Bronchial epithelial cell (primary cell): ENCODE measurements around the gene UBE2O. TPM values are rescaled to one million over a fixed set of nuclear protein-coding genes. Genes with fewer than 3 reads are reported as not detected.

Experiments
- DNase-seq: peaks from one replicate; pipeline ENCODE4 v3.0.0-alpha.2; 2010; ENCODE audit warnings: low read depth
- FAIRE-seq: peaks from 2 replicates; lab custom pipeline; 2011; peaks lifted over from hg19 to GRCh38; lab: Jason Lieb, UNC
- H3K27me3 ChIP-seq: 2 replicates; pipeline ENCODE4 v1.5.1; 2011; ENCODE audit warnings: low read length; ENCODE audit not compliant: control insufficient read depth, insufficient read depth
- H3K36me3 ChIP-seq: 2 replicates; pipeline ENCODE4 v1.5.1; 2011; ENCODE audit warnings: low read length; ENCODE audit not compliant: control insufficient read depth, insufficient read depth
- H3K4me3 ChIP-seq: 2 replicates; pipeline ENCODE4 v1.5.1; 2011; ENCODE audit warnings: mild to moderate bottlenecking, low read depth, low read length, control low read depth
- total RNA-seq: library from RNA; depleted of rRNA; stranded (reverse); fragments of >200 nt; gene quantifications from 2 replicates; pipeline ENCODE4 v1.2.1, GENCODE V29; 2014
- TF ChIP-seq, protein P1 (sequence below): IDR thresholded peaks from 2 replicates; pipeline ENCODE4 v1.5.1; 2011; ENCODE audit warnings: mild to moderate bottlenecking, moderate library complexity, low read length, control low read depth, inconsistent platforms; ENCODE audit not compliant: insufficient read depth, severe bottlenecking

The UBE2O gene
- total RNA-seq, 1 donor from 2014 or later = 15.8 TPM

- FAIRE-seq (no peak), DNase-seq (no peak)
- TF ChIP-seq, protein P1, sequence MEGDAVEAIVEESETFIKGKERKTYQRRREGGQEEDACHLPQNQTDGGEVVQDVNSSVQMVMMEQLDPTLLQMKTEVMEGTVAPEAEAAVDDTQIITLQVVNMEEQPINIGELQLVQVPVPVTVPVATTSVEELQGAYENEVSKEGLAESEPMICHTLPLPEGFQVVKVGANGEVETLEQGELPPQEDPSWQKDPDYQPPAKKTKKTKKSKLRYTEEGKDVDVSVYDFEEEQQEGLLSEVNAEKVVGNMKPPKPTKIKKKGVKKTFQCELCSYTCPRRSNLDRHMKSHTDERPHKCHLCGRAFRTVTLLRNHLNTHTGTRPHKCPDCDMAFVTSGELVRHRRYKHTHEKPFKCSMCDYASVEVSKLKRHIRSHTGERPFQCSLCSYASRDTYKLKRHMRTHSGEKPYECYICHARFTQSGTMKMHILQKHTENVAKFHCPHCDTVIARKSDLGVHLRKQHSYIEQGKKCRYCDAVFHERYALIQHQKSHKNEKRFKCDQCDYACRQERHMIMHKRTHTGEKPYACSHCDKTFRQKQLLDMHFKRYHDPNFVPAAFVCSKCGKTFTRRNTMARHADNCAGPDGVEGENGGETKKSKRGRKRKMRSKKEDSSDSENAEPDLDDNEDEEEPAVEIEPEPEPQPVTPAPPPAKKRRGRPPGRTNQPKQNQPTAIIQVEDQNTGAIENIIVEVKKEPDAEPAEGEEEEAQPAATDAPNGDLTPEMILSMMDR = no peak
- Histone ChIP-seq H3K27me3 (no peaks in the 10 kb centered on the region), H3K36me3 (peaks cover 15% of the 10 kb centered on the region), H3K4me3 (no peak overlapping the region)
These were observed 46.8 kb downstream of the UBE2O start for GRCh38 chr17:76405967-76406647.

GRCh38 chr17:76405607-76405966 is 47.4 kb downstream of the UBE2O start:
- Histone ChIP-seq H3K36me3 (peaks cover 18% of the 10 kb centered on the region), H3K27me3 (no peaks in the 10 kb centered on the region), H3K4me3 (no peak overlapping the region)
- no peak for FAIRE-seq
- DNase-seq = no peak
- TF ChIP-seq, protein P1 = no peak

DNA sequence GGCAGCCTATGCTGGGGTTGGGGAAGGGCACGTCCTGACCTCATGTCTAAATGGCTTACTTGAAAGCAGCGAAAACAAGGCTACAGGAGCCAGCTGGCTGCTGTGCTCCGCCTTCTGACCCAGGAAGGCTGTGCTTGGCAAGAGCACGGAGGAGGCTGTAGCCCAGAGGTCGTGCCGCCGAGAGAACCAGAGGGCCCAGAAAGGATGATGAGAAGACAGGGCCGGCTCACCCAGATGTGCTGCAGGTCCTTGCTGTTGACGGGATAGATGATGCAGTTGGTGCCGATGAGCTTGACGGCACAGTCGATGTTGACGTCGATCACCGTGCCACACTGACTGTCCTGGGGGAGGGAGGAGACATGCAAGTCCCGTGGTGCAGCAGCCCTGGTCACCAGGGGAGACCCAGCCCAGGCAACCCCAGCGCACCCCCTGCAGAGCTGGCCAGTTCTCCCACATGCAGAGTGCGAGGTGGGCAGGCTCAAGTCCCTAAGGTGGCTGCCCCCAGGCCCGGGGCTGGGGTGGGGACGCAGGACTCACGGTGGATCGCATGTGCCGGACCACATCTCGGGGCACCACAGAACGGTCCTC is 47.9 kb downstream of the UBE2O start:
- FAIRE-seq (no peak), DNase-seq (no peak)
- peaks cover 21% of the 10 kb centered on the region for H3K36me3 ChIP-seq
- no peak overlapping the region for H3K4me3 ChIP-seq
- no peaks in the 10 kb centered on the region for H3K27me3 ChIP-seq
- TF ChIP-seq, protein P1 = no peak

DNA sequence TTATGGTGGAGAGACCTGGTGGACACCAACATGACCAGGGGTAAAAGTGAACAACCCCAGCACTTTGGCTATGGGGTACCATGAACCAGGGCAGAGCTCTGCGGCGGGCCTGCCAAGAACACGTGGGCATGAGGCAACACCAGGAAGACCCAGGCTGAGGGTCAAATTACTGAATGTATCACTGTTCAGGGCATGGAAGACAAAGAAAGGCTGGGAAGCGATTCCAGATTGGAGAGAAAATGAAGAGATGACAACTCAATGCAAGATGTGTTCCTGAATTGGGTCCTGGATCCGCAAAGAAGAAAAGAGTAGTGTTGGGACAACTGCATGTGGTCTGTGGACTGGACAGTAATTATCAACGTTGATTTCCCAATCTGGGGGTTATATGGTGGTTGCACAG is 48.7 kb downstream of the UBE2O start:
- DNase-seq = no peak
- Histone ChIP-seq H3K27me3 (no peaks in the 10 kb centered on the region), H3K36me3 (peaks cover 26% of the 10 kb centered on the region), H3K4me3 (no peak overlapping the region)
- no peak for FAIRE-seq
- TF ChIP-seq, protein P1 = no peak

GRCh38 chr17:76402711-76403110 is 50.2 kb downstream of the UBE2O start:
- peaks cover 35% of the 10 kb centered on the region for H3K36me3 ChIP-seq
- TF ChIP-seq, protein P1 = no peak
- no peaks in the 10 kb centered on the region for H3K27me3 ChIP-seq
- FAIRE-seq (no peak), DNase-seq (no peak)
- H3K4me3 ChIP-seq = no peak overlapping the region
